NCI-H1092 treated with DMSO at 0.1 percent for 48 hours (cell line): ENCODE measurements around the gene KMT2D.

Source experiments
- DNase-seq: peaks from one replicate; lab custom pipeline; 2025; lab: John Stamatoyannopoulos, UW

The KMT2D gene

GRCh38 chr12:49051777-49052438 lies 8.7 kb downstream of the KMT2D start:
- DNase-seq = no peak

GRCh38 chr12:49051373-49051764 lies 9.2 kb downstream of the KMT2D start:
- DNase-seq = no peak

- DNase-seq = no peak
Observed at GRCh38 chr12:49050507-49051372, 9.9 kb downstream of the KMT2D start.

GRCh38 chr12:49049566-49050224 lies 10.9 kb downstream of the KMT2D start:
- DNase-seq = no peak

- no peak for DNase-seq
Observed at GRCh38 chr12:49048953-49049352, 11.6 kb downstream of the KMT2D start.

DNA sequence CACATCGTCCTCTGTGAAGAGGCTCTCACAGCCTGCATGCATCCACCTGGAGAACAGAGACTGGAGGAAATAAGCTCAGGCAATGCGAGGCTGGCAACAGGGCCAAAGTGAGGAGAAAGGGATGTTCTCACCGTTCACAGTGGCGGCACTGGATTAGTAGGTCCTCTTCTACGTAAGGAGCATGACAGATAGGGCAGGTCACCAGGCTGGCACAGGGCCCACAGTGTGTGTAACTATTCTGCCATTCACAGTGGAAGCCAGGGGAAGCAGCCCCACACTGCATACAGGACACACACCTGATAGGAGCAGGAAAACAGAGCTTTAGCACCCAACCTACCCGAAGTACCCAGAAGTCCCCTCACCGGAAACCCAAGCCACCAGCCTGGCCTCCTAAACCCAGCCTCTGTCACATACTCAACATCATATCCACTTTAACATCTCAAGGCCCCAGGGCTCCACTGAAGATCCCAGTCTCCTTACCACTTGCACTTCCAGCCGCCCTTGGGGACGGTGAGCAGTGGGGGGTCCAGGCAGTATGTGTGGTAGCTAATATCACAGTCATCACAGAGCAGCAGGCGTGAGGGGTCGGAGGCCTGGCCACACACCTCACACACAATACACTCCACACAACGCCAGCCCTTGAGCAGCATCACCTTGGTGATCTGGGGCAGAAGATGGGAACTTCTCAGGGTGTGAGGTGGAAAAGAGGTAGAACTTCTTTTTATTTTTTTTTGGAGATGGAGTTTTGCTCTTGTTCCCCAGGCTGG lies 14.3 kb downstream of the KMT2D start:
- DNase-seq = no peak

GRCh38 chr12:49044660-49045059 lies 15.9 kb downstream of the KMT2D start:
- DNase-seq = no peak

GRCh38 chr12:49043856-49044258 lies 16.7 kb downstream of the KMT2D start:
- DNase-seq = no peak

GRCh38 chr12:49043241-49043640 lies 17.4 kb downstream of the KMT2D start:
- no peak for DNase-seq

DNA sequence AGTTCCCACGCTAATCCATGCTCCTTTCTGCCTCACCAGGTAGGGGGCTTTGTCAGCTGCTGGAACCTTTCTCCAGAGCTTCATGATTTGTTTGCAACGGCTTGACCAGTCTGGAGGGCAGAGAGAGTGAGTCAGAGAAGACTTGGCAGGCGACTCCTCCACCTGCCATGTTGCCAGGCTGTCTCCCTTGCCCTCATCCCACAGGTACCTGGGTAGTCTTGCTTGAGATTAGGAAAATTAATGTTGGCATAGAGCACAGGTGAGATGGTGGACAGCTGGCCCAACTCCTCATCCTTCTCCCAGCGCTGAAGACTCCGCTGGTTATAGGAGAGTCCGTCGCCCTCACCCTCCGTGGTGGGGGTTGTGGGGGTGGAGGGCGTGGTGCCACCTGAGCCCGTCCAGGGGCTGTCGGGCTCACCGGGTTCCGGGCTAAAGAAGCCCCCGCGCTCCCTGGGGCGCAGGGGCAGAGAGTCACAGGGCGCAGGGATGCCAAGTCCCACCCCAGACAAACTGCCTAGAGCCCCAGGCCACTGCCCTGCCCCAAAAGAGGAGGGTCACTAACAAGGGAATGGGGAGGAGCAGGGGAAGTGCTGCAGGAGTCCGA lies 18.6 kb downstream of the KMT2D start:
- DNase-seq = no peak

DNA sequence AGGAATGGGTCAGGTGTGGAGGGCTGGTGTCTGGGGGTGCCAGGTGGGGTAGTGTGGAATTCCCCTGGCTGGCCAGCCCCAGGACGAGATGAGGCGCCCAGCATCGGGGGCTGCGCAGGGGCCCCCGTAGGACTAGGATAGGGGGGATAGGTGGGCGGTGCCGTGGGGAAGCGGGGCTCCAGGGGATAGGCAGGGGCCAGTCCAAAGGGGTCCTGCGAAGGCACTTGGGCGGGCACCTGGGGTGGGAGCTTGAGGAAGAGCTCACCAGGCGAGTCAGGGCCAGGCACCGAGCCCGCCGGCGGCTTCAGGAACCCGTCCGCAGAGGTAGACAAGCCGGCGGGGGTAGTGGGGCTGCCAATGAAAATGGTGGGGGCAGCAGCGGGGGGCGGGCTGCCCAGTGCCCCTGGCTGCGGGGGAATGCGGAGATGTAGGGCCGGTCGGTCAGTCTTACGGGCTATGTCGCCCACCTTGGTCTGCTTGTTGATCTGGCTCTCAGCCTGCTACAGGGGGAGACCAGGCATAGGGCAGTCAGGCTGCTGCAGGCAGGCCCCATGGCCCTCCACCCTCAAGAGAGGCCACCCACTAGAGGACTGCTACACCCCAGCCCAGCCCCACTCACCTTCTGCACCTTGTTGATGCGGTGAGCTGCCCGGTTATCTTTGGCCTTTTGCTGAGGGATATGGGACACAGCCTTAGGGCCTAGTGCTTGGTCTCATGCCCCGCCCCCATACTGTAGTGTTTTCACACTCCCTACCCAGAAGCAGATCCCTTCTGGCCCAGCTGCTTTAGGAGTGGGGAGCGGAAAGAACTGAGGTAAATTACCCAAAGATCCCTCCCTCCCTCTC lies 19.3 kb downstream of the KMT2D start:
- no peak for DNase-seq

DNA sequence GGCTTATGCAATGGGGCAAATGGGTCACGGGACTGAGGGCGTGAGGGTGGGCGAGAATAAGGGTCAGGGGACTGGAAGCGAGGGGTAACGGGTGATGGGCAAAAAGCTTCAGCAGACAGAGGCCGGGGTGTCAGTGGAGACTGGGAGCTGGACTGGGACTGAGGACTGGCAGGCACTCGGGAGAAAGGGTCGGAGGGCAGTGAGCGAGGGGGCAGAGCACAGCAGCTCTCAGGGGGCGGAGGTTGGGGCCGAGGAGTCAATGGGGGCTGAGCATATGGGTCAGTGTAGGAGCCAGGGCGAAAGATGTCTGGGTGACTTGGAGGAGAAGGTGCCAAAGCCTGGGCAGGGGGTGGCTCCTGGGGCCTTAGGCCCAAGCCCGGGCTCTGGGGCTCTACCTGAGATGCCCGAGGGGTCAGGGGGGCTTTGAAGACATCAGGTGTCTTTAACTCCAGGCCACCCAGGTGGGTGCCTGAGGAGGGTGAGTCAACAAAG lies 20.2 kb downstream of the KMT2D start:
- no peak for DNase-seq

DNA sequence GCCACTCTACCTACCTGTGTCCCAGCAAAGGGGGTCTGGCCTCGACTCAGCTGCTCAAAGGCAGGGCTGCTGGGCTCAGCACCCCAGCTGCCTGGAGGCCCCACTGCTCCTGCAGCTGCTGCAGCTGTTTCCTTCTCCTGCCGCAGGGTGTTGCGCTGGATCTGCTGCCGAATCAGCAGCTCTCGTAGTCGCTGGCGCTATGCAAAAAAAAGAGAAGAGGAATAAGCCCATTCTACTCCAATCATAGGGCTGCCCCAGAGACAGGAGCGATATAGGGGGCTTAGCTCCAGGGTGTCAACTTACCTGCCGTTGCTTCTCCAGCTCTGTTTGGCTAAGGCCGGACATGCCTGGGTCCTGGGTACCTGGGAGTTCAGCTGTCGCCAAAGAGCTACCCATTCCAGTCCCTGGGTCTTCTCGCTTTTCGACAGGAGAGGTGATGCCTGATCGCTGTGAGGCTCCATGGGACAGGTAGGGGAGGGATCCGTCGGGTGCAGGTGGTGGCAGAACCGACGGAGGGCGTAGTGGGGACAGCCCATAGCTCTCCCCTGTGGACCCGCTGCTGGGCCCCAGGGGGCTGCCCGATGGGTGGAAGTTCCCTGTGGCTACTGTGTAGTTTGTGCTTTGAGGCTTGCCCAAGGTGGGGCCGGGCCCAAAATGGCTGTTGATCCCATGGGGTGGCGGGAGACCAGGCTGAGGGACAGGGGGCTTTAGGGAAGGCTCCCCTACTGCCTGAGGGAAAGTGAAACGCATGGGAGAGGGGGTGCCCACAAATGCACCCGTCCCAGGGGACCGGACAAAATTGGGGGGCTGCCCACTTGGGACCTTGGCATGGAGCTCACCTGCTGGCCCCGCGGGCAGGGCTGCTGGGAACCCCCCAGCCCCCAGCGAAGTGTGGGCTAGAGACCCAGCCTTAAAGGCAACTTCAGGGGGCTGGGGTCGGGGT lies 20.9 kb downstream of the KMT2D start:
- DNase-seq = no peak

GRCh38 chr12:49038291-49038955 lies 22.2 kb downstream of the KMT2D start:
- no peak for DNase-seq

DNA sequence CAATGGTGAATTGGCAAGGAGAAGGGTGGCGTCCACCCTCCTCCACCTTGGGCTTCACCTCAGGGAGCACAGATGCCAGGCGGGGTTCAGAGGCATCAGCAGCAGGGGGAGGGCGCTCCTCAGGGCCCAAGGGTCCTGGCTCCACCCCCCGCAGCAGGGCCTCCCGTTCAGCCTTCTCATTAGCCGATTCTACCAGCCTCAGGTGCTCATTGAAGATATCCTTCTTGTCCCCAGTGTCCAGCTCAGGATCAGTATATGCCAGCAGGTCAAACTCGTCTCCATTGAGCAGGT lies 22.7 kb downstream of the KMT2D start:
- no peak for DNase-seq

DNA sequence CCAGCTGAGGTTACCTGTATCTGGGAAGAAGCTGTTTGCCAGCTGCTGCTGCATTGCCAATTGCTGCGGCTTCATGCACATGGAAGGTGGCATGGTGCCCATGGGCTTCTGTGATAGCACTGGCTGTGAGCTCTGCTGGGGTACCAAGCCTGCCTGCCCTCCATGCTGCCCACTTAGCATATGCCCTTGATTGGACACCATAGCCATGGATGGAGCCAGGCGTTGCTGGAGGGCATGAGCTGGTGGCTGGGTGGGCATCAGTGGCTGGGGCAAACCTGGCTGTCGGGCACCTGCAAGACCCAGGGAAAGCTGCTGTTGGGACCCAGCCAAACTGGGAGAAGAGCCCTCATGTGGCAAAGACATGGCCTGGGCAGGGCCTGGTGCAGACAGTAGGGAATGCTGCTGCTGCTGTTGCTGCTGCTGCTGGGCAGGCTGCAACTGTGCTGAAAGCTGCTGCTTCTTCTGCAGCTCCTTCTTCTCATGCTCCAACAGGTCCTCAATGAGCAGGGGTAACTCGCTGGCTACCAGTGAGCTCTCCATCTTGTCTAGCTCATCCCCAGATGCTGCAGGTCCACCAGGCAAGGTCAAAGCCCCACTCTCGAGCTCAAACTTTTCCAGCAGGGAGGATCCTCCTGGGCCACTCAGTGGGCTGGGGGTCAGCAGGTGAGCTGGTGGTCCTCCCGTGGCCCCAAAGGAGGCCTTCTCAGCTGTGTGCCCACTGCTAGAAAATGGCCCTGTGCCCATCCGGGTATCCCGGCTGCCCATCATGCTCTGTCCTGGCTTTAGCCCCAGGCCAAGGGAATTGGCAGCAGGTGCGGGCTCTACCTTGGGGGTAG lies 23.3 kb downstream of the KMT2D start:
- DNase-seq = no peak

DNA sequence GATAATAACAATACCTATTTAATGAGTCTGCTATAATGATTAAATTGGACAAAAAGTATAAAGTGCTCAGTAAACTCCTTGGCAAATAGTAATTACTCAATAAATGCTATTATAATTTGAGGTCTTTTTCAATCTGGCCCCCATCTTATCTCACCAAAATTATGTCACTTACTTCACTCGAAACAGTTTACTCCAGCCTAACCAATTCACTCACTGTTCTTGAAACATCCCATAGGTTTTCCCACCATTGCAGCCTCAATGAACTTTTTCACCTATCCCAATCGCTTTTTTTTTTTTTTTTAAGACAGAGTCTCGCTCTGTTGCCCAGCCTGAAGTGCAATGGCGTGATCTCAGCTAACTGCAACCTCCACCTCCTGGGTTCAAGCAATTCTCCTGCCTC lies 24.6 kb downstream of the KMT2D start:
- no peak for DNase-seq

DNA sequence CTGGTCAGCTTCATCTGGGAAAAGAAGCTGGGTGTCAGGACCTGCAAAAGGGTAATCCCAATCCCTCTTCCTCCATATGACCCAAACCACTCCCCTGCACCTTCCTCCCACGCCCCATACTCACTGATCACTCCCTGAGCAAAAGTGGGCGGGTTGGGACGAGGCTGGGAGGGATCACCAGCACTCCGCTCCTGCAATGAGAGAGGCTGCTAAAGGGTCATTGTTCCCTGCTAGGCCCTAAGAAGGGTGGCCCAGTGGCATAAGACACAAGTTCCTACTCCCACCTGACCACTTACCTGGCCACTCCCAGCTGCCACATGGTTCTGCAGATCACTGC lies 26.3 kb downstream of the KMT2D start:
- no peak for DNase-seq
